Ovary (tissue), 9 donors: ENCODE measurements around the gene GAMT. TPM values are rescaled to one million over a fixed set of nuclear protein-coding genes. Genes with fewer than 3 reads are reported as not detected.

ENCODE experiments used
- DNase-seq, 5 donors: peaks; one replicate each; pipeline ENCODE4 v3.0.0-alpha.2; 2019 to 2020
- H3K27ac ChIP-seq, 2 donors: fragments of 200-600 bp; one replicate each; pipeline versions ENCODE4 v1.5.1 to v1.8.0; 2019 to 2022
- H3K27me3 ChIP-seq: fragments of 200-600 bp; one replicate; pipeline ENCODE4 v1.8.0; 2022
- H3K36me3 ChIP-seq: fragments of 200-600 bp; sonication (generic); one replicate; pipeline ENCODE4 v1.5.1; 2019
- H3K4me1 ChIP-seq: one replicate; pipeline ENCODE4 v1.8.1; 2013; ENCODE audit warnings: mild to moderate bottlenecking, moderate library complexity; ENCODE audit not compliant: insufficient read depth
- H3K4me3 ChIP-seq: fragments of 200-600 bp; sonication (generic); one replicate; pipeline ENCODE4 v1.5.1; 2017
- H3K9me3 ChIP-seq, 2 donors: fragments of 200-600 bp in 1 of 2; sonication (generic) in 1 of 2; one replicate each; pipeline versions ENCODE4 v1.5.1 to v1.8.1; 2013 to 2019; ENCODE audit warnings: mild to moderate bottlenecking in 1 of 2, moderate library complexity in 1 of 2
- EP300 ChIP-seq: sonication (generic); formaldehyde crosslinking; IDR thresholded peaks from one replicate; pipeline ENCODE4 v1.6.1; 2017; ENCODE audit warnings: antibody characterized with exemption
- POLR2A ChIP-seq: fragments of 450-650 bp; IDR thresholded peaks from one replicate; pipeline ENCODE4 v1.6.1; 2017; ENCODE audit warnings: antibody characterized with exemption, mild to moderate bottlenecking, moderate library complexity
- WGBS, 3 donors: extraction: QIAGEN DNeasy Blood & Tissue Kit in 1 of 3; methylation state at CpG; one replicate each; pipeline versions ENCODE4 v1.1.5 to v1.1.7; 2013 to 2017; 5-methylcytosine and 5-hydroxymethylcytosine counted together
- intact Hi-C, 4 donors: fragments of 100-400 bp; cut with DNase I; formaldehyde crosslinking; loops; one replicate each; pipeline versions ENCODE4 v1.11.0 to v1.15.1; 2022 to 2023
- polyA plus RNA-seq, 2 donors: library from polyadenylated mRNA; stranded (reverse); fragments of 200-250 nt in 1 of 2; fragments of 350-450 nt in 1 of 2; fragmentation: Illumina TruSeq in 1 of 2; extraction: RNeasy Lipid Tissue Mini Kit (QIAGEN cat#74804) in 1 of 2; gene quantifications; one replicate each; pipeline ENCODE4 v1.2.3, GENCODE V29; 2013 to 2014
- total RNA-seq, 7 donors: library from RNA; depleted of rRNA in 2 of 7; stranded (reverse); fragments of >200 nt in 2 of 7; fragmentation: NEBNext Ultra II Directional in 3 of 7; extraction: Animal tissue kit (Norgen Biotek cat#: 25700) in 3 of 7; gene quantifications; one replicate each; pipeline versions ENCODE4 v1.1.0 to v1.2.4, GENCODE V29; 2016 to 2023
- TF ChIP-seq, protein P1 (sequence below), 3 donors: fragments of 450-650 bp in 2 of 3; fragments of 200-600 bp in 1 of 3; IDR thresholded peaks; one replicate each; pipeline versions ENCODE4 v1.5.1 to v1.8.0; 2016 to 2022; ENCODE audit warnings: antibody characterized with exemption in 3 of 3, mild to moderate bottlenecking in 1 of 3
- donor health status: DM: no; HTN: no; CAD: no; lungs with moderate emphysema.
- donor health status: DM: no; HTN: no; CAD: no.
- donor health status: Bipolar disorder and iron deficiency.
- donor health status: DM: yes; HTN: yes; CAD: no.
- donor health status: DM: no; HTN: no; CAD: no.
- donor health status: DM: yes; HTN: yes; CAD: no.

GAMT gene
- total and polyA plus RNA-seq, 9 donors, result 8.0 to 34.1 (median 17.0) TPM

DNA sequence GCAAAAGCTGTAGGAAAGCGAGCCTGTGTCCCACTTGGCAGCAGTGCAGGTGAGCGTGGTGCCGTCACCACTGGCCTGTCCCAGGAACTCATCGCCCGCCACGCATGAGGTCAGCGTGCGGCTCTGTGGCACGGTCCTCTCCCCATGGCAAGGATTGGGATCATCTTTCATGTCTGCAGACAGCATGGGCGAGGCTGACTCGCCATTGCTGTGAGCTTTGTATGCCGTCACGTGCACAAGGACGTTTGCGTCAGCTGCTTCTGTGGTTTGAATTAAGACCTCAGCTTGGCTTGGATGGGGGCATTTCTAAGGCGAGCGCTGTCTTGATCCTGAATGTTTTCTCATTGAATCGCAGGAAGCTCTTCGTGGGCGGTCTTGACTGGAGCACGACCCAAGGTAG lies 15.8 kb upstream of the GAMT start:
- Histone ChIP-seq H3K27ac (peak overlapping the region in 1 of 2 donors; percentile 68), H3K4me1 (peaks cover 35% of the 10 kb centered on the region), H3K36me3 (no peaks in the 10 kb centered on the region), H3K27me3 (no peaks in the 10 kb centered on the region), H3K9me3 (no peaks in the 10 kb centered on the region), H3K4me3 (no peak overlapping the region)
- intact Hi-C loops, result no loop called here
- 69 to 76% (median 71%) methylated on average over 21 of the region's 21 CpGs for WGBS, 3 donors
- peak in 1 of 5 donors; percentile 36 for DNase-seq
- TF ChIP-seq, protein P1, sequence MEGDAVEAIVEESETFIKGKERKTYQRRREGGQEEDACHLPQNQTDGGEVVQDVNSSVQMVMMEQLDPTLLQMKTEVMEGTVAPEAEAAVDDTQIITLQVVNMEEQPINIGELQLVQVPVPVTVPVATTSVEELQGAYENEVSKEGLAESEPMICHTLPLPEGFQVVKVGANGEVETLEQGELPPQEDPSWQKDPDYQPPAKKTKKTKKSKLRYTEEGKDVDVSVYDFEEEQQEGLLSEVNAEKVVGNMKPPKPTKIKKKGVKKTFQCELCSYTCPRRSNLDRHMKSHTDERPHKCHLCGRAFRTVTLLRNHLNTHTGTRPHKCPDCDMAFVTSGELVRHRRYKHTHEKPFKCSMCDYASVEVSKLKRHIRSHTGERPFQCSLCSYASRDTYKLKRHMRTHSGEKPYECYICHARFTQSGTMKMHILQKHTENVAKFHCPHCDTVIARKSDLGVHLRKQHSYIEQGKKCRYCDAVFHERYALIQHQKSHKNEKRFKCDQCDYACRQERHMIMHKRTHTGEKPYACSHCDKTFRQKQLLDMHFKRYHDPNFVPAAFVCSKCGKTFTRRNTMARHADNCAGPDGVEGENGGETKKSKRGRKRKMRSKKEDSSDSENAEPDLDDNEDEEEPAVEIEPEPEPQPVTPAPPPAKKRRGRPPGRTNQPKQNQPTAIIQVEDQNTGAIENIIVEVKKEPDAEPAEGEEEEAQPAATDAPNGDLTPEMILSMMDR (IDR thresholded peaks at IDR 0.05), result no peak
- no peak for TF ChIP-seq EP300
- no peak for TF ChIP-seq POLR2A

- DNase-seq, result peak in 2 of 5 donors; percentile 54 to 57
- Histone ChIP-seq H3K27me3 (no peaks in the 10 kb centered on the region), H3K27ac (peak overlapping the region; percentile 67 to 68), H3K4me3 (peak overlapping the region; percentile 21), H3K36me3 (no peaks in the 10 kb centered on the region), H3K4me1 (peaks cover 44% of the 10 kb centered on the region), H3K9me3 (no peaks in the 10 kb centered on the region)
- TF ChIP-seq, protein P1 (IDR thresholded peaks at IDR 0.05), result no peak
- TF ChIP-seq POLR2A (no peak), EP300 (no peak)
- intact Hi-C loops, result no loop called here
- WGBS, 3 donors, result 49 to 56% (median 50%) methylated on average over 28 of the region's 28 CpGs
These were observed 14.9 kb upstream of the GAMT start for GRCh38 chr19:1416014-1416841.

- Histone ChIP-seq H3K27ac (no peak overlapping the region), H3K4me3 (no peak overlapping the region), H3K9me3 (no peaks in the 10 kb centered on the region), H3K27me3 (no peaks in the 10 kb centered on the region), H3K4me1 (peaks cover 60% of the 10 kb centered on the region), H3K36me3 (no peaks in the 10 kb centered on the region)
- TF ChIP-seq EP300 (no peak), POLR2A (no peak)
- TF ChIP-seq, protein P1 (IDR thresholded peaks at IDR 0.05), result no peak
- intact Hi-C loops, result no loop called here
- peak in 1 of 5 donors; percentile 29 for DNase-seq
- 77 to 84% (median 77%) methylated on average over 36 of the region's 36 CpGs for WGBS, 3 donors
These were observed 11.9 kb upstream of the GAMT start for GRCh38 chr19:1412995-1413800.

DNA sequence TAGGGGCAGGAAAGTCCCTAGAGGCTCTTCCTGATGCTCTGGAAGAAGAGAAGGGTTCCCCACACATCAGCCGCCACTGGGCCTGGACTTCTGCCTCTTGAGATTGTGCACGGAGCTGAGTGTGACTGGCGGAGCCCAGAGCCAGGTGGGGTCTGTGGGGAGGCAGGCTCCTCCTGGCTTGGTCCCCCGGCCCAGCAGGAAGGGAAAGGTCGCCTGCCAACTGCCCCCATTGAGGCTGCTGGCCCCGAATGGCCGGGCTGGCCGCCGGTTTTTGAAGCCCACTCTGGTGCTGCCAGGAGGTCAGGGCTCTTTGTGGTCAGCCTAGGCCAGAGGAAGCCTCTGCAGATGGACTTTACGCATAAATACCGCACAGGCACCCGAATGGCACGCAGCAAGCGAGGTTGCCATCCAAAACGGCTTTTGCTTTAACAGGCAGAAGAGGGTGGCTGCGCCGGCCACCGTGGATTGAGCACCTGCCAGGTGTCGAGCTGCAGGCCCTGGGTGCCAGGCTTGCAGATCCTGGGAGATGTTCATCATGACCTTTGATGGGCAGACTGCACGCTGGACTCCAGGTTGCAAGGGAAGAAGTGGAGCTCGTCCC lies 11.1 kb upstream of the GAMT start:
- DNase-seq, result peak in 1 of 5 donors; percentile 34
- H3K4me3 ChIP-seq, result no peak overlapping the region
- intact Hi-C loops, result no loop called here
- H3K4me1 ChIP-seq, result peaks cover 55% of the 10 kb centered on the region
- TF ChIP-seq, protein P1 (IDR thresholded peaks at IDR 0.05), result no peak
- no peak for TF ChIP-seq POLR2A
- WGBS, 3 donors, result 63 to 77% (median 73%) methylated on average over 21 of the region's 21 CpGs
- no peaks in the 10 kb centered on the region for H3K27me3 ChIP-seq
- no peaks in the 10 kb centered on the region for H3K36me3 ChIP-seq
- no peak overlapping the region for H3K27ac ChIP-seq
- H3K9me3 ChIP-seq, result no peaks in the 10 kb centered on the region
